Ovary (tissue), 3 donors: ENCODE results near the gene PYGB.

Experiments
- EP300 ChIP-seq: sonication (generic); formaldehyde crosslinking; IDR thresholded peaks from one replicate; pipeline ENCODE4 v1.6.1; 2017; ENCODE audit warnings: antibody characterized with exemption
- POLR2A ChIP-seq: fragments of 450-650 bp; IDR thresholded peaks from one replicate; pipeline ENCODE4 v1.6.1; 2017; ENCODE audit warnings: antibody characterized with exemption, mild to moderate bottlenecking, moderate library complexity
- TF ChIP-seq, protein P1 (sequence below), 3 donors: fragments of 450-650 bp in 2 of 3; fragments of 200-600 bp in 1 of 3; IDR thresholded peaks; one replicate each; pipeline versions ENCODE4 v1.5.1 to v1.8.0; 2016 to 2022; ENCODE audit warnings: antibody characterized with exemption in 3 of 3, mild to moderate bottlenecking in 1 of 3
- donor health status: DM: no; HTN: no; CAD: no.

DNA sequence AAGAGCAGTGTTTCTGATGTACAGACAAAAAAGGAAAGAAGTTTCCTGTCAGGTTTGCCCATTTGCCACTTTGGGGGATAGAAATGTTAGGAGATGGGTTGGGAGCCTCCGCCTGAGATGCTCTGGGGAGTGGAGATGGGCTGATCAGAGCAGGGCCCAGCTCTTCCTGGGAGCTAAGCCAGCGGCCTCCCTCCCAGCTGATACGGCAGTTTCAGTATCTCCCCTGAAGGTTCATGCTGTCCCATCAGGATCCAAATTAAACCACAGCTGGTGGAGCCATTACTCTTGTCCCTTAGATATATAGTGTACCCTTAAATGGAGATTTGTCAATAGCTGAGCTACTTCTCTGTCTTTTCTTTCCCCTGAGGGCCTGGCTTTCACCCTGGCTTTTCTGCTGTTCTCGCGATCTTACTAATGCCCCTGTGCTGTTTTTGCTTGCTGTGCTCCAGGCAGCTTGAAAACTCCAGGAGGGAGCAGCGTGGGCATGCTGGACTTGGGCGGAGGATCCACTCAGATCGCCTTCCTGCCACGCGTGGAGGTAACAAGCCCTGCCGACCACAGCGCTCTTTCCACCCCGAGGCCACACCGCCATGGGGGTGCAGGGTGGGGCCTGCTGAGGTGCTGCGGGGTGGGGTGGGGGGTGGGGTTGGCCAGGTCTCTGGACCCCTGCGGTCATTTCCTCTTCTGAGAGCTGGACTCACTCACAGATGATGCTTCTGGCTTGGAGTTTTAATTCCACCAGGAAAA lies 31.5 kb upstream of the PYGB start:
- TF ChIP-seq POLR2A (no peak), EP300 (no peak)
- TF ChIP-seq, protein P1, sequence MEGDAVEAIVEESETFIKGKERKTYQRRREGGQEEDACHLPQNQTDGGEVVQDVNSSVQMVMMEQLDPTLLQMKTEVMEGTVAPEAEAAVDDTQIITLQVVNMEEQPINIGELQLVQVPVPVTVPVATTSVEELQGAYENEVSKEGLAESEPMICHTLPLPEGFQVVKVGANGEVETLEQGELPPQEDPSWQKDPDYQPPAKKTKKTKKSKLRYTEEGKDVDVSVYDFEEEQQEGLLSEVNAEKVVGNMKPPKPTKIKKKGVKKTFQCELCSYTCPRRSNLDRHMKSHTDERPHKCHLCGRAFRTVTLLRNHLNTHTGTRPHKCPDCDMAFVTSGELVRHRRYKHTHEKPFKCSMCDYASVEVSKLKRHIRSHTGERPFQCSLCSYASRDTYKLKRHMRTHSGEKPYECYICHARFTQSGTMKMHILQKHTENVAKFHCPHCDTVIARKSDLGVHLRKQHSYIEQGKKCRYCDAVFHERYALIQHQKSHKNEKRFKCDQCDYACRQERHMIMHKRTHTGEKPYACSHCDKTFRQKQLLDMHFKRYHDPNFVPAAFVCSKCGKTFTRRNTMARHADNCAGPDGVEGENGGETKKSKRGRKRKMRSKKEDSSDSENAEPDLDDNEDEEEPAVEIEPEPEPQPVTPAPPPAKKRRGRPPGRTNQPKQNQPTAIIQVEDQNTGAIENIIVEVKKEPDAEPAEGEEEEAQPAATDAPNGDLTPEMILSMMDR (IDR thresholded peaks at IDR 0.05), result no peak
